ENCODE measurements around the gene BAG3.

DNA sequence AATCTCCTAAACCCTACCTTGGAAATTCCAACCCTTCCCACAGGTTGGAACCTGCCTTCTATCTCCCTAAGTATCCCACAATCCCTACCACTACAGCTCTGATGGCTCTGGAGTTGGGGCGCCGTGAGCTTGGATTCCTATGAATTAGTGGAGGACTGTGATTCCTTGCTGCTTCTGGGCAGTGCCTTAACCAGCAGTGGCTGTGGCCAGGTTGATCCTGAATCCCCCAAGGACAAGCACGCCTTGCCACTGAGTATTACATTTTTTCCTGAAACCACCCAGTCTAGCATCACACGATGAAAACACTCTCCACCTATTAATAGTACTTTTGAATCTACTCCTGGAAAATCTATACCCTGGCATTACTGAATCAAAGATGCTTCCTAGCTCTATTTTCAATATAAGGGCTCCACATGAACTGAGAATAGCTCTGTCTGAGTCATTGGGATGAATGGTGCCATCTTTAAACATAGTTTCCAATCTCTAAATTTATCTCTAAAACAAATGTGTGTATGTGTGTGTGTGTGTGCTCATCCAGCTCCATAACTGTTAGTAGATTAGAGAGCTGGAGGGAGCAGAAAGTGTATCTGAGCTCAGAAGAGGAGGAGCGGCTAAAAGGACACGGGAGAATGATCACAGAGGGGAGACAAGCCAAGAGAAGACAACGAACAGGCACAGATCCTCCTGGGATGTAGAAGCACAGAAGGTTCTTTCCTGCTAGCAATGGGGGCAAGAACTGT, 62.7 kb downstream of the BAG3 start:
- TF ChIP-seq POLR2A (IDR thresholded peaks at IDR 0.05), result no peak
- TF ChIP-seq, protein P1, sequence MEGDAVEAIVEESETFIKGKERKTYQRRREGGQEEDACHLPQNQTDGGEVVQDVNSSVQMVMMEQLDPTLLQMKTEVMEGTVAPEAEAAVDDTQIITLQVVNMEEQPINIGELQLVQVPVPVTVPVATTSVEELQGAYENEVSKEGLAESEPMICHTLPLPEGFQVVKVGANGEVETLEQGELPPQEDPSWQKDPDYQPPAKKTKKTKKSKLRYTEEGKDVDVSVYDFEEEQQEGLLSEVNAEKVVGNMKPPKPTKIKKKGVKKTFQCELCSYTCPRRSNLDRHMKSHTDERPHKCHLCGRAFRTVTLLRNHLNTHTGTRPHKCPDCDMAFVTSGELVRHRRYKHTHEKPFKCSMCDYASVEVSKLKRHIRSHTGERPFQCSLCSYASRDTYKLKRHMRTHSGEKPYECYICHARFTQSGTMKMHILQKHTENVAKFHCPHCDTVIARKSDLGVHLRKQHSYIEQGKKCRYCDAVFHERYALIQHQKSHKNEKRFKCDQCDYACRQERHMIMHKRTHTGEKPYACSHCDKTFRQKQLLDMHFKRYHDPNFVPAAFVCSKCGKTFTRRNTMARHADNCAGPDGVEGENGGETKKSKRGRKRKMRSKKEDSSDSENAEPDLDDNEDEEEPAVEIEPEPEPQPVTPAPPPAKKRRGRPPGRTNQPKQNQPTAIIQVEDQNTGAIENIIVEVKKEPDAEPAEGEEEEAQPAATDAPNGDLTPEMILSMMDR (IDR thresholded peaks at IDR 0.05), result no peak

All from upper lobe of left lung (tissue), 4 donors.